GM23338 (cell line): ENCODE results near the gene TENM4.

Experiments
- CTCF ChIP-seq, 2 experiments: fragments of 200-600 bp in 1 of 2; sonication (generic) in 1 of 2; conservative IDR thresholded peaks; 2 replicates each; pipeline versions ENCODE4 v1.5.1 to v1.6.1; 2016 to 2017; ENCODE audit warnings: antibody characterized with exemption in 2 of 2, low read depth in 2 of 2, mild to moderate bottlenecking in 2 of 2, moderate library complexity in 1 of 2
- REST ChIP-seq: IDR thresholded peaks from one replicate; pipeline ENCODE4 v1.6.1; 2018; ENCODE audit warnings: antibody characterized with exemption; ENCODE audit not compliant: unreplicated experiment

GRCh38 chr11:78748918-78749690 is 691.7 kb downstream of the TENM4 start:
- TF ChIP-seq CTCF (conservative IDR thresholded peaks at IDR 0.05; ENCODE audit: low read depth in 2 of 2) (no peak), REST (no peak)
